Thyroid gland (tissue), 4 donors: ENCODE measurements around the gene ACTRT2. TPM values are rescaled to one million over a fixed set of nuclear protein-coding genes. Genes with fewer than 3 reads are reported as not detected.

Experiments used
- DNase-seq, 2 donors: peaks; one replicate each; pipeline ENCODE4 v3.0.0-alpha.2; 2019
- H3K27ac ChIP-seq, 3 donors: fragments of 200-600 bp; sonication (generic); 1 replicate in 2 of 3; 2 replicates in 1 of 3; pipeline ENCODE4 v1.5.1; 2016 to 2019; ENCODE audit warnings: mild to moderate bottlenecking in 1 of 3, moderate library complexity in 1 of 3
- H3K27me3 ChIP-seq: fragments of 200-600 bp; sonication (generic); one replicate; pipeline ENCODE4 v1.5.1; 2019
- H3K36me3 ChIP-seq, 2 donors: fragments of 200-600 bp; sonication (generic); one replicate each; pipeline ENCODE4 v1.5.1; 2016 to 2019
- H3K4me1 ChIP-seq, 2 donors: fragments of 200-600 bp; sonication (generic); one replicate each; pipeline ENCODE4 v1.5.1; 2017 to 2019
- H3K4me3 ChIP-seq, 3 donors: fragments of 200-600 bp; sonication (generic); replicated peaks in 1 of 3; 1 replicate in 2 of 3; 2 replicates in 1 of 3; pipeline ENCODE4 v1.5.1; 2016; ENCODE audit warnings: mild to moderate bottlenecking in 1 of 3
- H3K9me3 ChIP-seq: fragments of 200-600 bp; sonication (generic); one replicate; pipeline ENCODE4 v1.5.1; 2017
- POLR2A ChIP-seq, 2 donors: fragments of 450-650 bp; IDR thresholded peaks; one replicate each; pipeline ENCODE4 v1.6.1; 2017; ENCODE audit warnings: antibody characterized with exemption in 2 of 2, mild to moderate bottlenecking in 2 of 2, moderate library complexity in 1 of 2
- WGBS, 2 donors: methylation state at CpG; one replicate each; pipeline ENCODE4 v1.1.5; 2017; 5-methylcytosine and 5-hydroxymethylcytosine counted together
- intact Hi-C: fragments of 100-400 bp; cut with DNase I; formaldehyde crosslinking; loops from one replicate; pipeline ENCODE4 v1.15.1; 2023
- total RNA-seq, 4 donors: library from RNA; depleted of rRNA; stranded (reverse); fragments of >200 nt; gene quantifications; one replicate each; pipeline ENCODE4 v1.2.3, GENCODE V29; 2016
- TF ChIP-seq, protein P1 (sequence below), 6 experiments: fragments of 200-600 bp in 3 of 6; fragments of 450-650 bp in 3 of 6; sonication (generic) in 3 of 6; IDR thresholded peaks; one replicate each; pipeline ENCODE4 v1.5.1; 2016 to 2019; ENCODE audit warnings: antibody characterized with exemption in 6 of 6, mild to moderate bottlenecking in 2 of 6, inconsistent platforms in 1 of 6, moderate library complexity in 1 of 6

Gene ACTRT2
- total RNA-seq, 4 donors from 2014 or later: 0.67 TPM; not detected in 3

DNA sequence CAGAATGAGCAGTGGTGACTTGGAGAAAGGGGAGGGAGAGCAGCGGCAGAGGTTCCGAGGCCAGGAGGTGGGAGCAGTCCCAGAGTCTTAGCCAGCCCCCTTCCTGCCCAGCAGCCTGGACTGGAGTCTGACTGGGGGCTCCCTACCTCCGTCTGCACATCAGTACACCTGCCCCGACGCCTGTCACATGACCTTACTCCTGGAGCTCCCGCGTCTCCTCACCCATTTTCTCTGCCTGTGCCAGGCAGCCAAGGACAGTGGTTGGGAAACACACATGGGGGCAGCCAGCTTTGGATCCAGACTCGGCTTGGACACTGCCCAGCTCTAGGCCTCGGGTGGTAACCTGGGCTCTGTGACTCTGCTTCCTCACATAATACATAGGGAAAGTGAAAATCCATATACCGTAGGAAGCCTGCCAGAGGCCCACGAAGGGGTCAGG is 16.9 kb downstream of the ACTRT2 start:
- H3K4me3 ChIP-seq: no peak overlapping the region
- H3K27me3 ChIP-seq: no peaks in the 10 kb centered on the region
- no peaks in the 10 kb centered on the region for H3K4me1 ChIP-seq
- intact Hi-C loops: no loop called here
- no peaks in the 10 kb centered on the region for H3K9me3 ChIP-seq
- DNase-seq: no peak
- no peak for TF ChIP-seq POLR2A (IDR thresholded peaks at IDR 0.05)
- 81 to 86% methylated on average over 11 of the region's 11 CpGs for WGBS, 2 donors
- H3K36me3 ChIP-seq: no peaks in the 10 kb centered on the region
- no peak overlapping the region for H3K27ac ChIP-seq

DNA sequence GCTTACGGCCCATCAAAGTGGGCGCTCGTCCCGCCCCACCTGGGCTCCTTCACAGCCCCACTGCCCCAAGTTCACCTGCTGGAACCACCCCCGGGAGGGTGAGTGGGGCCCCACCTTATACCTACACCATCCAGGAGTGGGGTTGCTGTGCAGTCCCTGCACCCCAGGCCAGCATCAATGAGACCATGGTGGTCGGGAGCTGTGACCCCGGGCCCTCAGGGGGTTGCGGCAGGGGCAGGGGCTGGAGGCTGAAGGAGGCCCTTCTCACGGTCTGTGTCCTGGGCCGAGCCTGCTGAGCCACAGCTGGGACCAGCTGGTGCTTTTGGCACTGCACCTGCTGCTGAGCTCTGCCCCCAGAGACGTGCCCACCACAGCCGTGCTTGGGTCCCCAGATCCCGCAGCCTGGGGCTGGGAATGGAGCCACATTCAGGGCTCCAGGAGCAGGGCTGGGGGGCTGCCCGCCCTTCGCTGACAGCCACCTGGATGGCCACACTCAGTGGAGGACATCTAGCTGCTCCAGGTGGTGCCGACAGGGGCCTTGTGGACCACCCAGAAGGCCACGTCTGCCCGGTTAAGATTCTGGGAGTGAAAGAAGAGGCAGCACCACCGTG is 17.4 kb downstream of the ACTRT2 start:
- intact Hi-C loops: no loop called here
- Histone ChIP-seq H3K4me1 (no peaks in the 10 kb centered on the region), H3K4me3 (no peak overlapping the region), H3K36me3 (no peaks in the 10 kb centered on the region), H3K9me3 (no peaks in the 10 kb centered on the region), H3K27me3 (no peaks in the 10 kb centered on the region), H3K27ac (no peak overlapping the region)
- WGBS, 2 donors: 81 to 83% methylated on average over 11 to 13 of the region's 19 CpGs
- DNase-seq: no peak
- TF ChIP-seq, protein P1, sequence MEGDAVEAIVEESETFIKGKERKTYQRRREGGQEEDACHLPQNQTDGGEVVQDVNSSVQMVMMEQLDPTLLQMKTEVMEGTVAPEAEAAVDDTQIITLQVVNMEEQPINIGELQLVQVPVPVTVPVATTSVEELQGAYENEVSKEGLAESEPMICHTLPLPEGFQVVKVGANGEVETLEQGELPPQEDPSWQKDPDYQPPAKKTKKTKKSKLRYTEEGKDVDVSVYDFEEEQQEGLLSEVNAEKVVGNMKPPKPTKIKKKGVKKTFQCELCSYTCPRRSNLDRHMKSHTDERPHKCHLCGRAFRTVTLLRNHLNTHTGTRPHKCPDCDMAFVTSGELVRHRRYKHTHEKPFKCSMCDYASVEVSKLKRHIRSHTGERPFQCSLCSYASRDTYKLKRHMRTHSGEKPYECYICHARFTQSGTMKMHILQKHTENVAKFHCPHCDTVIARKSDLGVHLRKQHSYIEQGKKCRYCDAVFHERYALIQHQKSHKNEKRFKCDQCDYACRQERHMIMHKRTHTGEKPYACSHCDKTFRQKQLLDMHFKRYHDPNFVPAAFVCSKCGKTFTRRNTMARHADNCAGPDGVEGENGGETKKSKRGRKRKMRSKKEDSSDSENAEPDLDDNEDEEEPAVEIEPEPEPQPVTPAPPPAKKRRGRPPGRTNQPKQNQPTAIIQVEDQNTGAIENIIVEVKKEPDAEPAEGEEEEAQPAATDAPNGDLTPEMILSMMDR (IDR thresholded peaks at IDR 0.05): no peak
- TF ChIP-seq POLR2A (IDR thresholded peaks at IDR 0.05): no peak

DNA sequence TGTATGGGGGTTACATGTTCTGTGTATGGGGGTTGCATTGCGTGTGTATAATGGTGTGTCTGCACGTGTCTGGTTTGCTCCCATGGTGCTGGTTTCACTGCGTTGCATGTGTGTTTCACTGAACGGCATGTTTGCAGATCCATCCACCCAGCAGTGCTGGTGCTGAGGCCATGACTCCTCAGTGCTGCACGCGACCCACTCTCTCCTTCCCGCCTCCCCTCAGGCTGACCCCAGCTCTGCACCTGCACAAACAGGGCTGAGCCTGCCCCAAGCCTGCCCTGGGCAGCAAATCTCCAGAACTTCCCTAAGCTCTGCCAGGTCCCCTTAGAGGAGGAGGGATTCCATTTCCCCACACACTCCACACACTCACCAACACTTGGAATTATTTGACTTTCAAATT is 18.7 kb downstream of the ACTRT2 start:
- no peaks in the 10 kb centered on the region for H3K9me3 ChIP-seq
- WGBS, 2 donors: 80 to 91% methylated on average over 7 of the region's 7 CpGs
- intact Hi-C loops: no loop called here
- H3K27ac ChIP-seq: no peak overlapping the region
- DNase-seq: no peak
- TF ChIP-seq, protein P1 (IDR thresholded peaks at IDR 0.05): no peak
- TF ChIP-seq POLR2A (IDR thresholded peaks at IDR 0.05): no peak
- H3K36me3 ChIP-seq: no peaks in the 10 kb centered on the region
- no peaks in the 10 kb centered on the region for H3K4me1 ChIP-seq
- H3K4me3 ChIP-seq: no peak overlapping the region
- H3K27me3 ChIP-seq: no peaks in the 10 kb centered on the region

DNA sequence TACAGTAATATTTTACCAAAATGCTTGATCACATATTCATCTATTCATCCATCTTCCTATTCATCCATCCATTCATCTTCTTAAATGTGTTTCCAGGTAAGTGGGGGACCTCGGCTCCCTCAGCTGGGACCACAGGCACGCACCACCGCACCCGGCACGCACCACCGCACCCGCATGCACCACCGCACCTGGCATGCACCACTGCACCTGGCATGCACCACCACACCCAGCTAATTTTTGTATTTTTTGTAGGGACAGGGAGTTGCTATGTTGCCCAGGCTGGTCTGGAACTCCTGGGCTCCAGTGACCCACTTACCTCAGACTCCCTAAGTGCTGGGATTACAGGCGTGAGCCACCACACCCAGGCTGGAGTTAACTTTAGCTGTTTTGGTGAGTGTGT is 21.2 kb downstream of the ACTRT2 start:
- TF ChIP-seq, protein P1 (IDR thresholded peaks at IDR 0.05): no peak
- TF ChIP-seq POLR2A (IDR thresholded peaks at IDR 0.05): no peak
- Histone ChIP-seq H3K36me3 (no peaks in the 10 kb centered on the region), H3K9me3 (no peaks in the 10 kb centered on the region), H3K4me1 (no peaks in the 10 kb centered on the region), H3K27me3 (no peaks in the 10 kb centered on the region), H3K27ac (no peak overlapping the region), H3K4me3 (no peak overlapping the region)
- WGBS, 2 donors: 83 to 87% methylated on average over 9 of the region's 9 CpGs
- no peak for DNase-seq
- intact Hi-C loops: no loop called here

DNA sequence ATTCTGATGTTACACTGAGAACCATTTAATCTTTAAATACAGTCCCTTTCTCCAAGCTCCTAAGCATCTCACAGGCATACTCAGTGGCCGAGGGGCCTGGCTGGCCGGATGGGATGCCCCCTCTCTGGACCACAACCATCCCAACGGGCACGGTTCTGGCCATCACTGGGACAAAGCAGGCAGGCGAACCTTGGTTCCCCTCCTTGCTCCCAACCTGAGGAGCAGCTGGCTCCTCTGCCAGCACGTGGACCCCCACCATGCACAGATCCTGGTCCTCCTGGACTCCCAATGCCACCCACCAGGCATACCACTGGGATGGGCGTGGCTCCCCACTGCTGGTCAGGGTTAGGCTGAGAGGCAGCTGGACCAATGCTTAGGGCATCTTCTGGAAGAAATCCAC is 27.9 kb downstream of the ACTRT2 start:
- Histone ChIP-seq H3K27ac (no peak overlapping the region), H3K36me3 (no peaks in the 10 kb centered on the region), H3K4me3 (no peak overlapping the region), H3K9me3 (no peaks in the 10 kb centered on the region), H3K27me3 (no peaks in the 10 kb centered on the region), H3K4me1 (no peaks in the 10 kb centered on the region)
- 82 to 85% methylated on average over 7 of the region's 7 CpGs for WGBS, 2 donors
- no peak for TF ChIP-seq POLR2A (IDR thresholded peaks at IDR 0.05)
- TF ChIP-seq, protein P1 (IDR thresholded peaks at IDR 0.05): no peak
- intact Hi-C loops: no loop called here
- no peak for DNase-seq
